Measurements from ENCODE around the gene NPM1. TPM values are rescaled to one million over a fixed set of nuclear protein-coding genes. Genes with fewer than 3 reads are reported as not detected.

The NPM1 gene
- total and polyA plus RNA-seq, 2 donors (not counting 1 experiment from before 2014, with no cell fraction given) = 158 to 920 TPM

- H3K27ac ChIP-seq (ENCODE audit: low read length in 2 of 2) = no peak overlapping the region
- H3K4me1 ChIP-seq (ENCODE audit: control insufficient read depth in 2 of 2, insufficient read depth in 2 of 2, low read length in 2 of 2) = no peaks in the 10 kb centered on the region
- H2AFZ ChIP-seq (ENCODE audit: insufficient read depth, low read depth, low read length, poor library complexity, severe bottlenecking) = no peak overlapping the region
- H3K36me3 ChIP-seq (replicated peaks in 1 of 2; ENCODE audit: control extremely low read depth in 1 of 2, control insufficient read depth in 1 of 2, extremely low read depth in 1 of 2, insufficient read depth in 2 of 2, low read length in 1 of 2) = peaks cover 21 to 80% of the 10 kb centered on the region in 2 experiments
- H3K9ac ChIP-seq (ENCODE audit: low read length) = no peak overlapping the region
- Mint-ChIP-seq H3K4me3 (no peak overlapping the region), H3K27me3 (no peaks in the 10 kb centered on the region), H3K4me1 (peaks cover 1% of the 10 kb centered on the region), H3K9me3 (ENCODE audit: insufficient read depth) (no peaks in the 10 kb centered on the region), H3K27ac (no peak overlapping the region)
- no peaks in the 10 kb centered on the region for H3K9me3 ChIP-seq (ENCODE audit: control extremely low read depth in 1 of 3, control insufficient read depth in 2 of 3, insufficient read depth in 1 of 3, low read length in 2 of 3)
- CTCF ChIA-PET = interaction anchor here (1.2 kb wide), 1 partner anchor 9 kb away, joined by 3 read pairs; no protein-coding TSS in a partner anchor
- POLR2A ChIA-PET = no interaction called here
- WGBS (ENCODE audit: insufficient coverage) = 100% methylated on average over 3 of the region's 8 CpGs
- H3K4me3 ChIP-seq (ENCODE audit: control extremely low read depth in 1 of 5, extremely low read depth in 1 of 5, insufficient read depth in 1 of 5, low read depth in 2 of 5, low read length in 4 of 5) = no peak overlapping the region
- H3K79me2 ChIP-seq (ENCODE audit: control insufficient read depth, insufficient read depth, low read length) = peaks cover 4% of the 10 kb centered on the region
- peaks cover 77% of the 10 kb centered on the region for H4K20me1 ChIP-seq (ENCODE audit: control insufficient read depth, insufficient read depth, low read length, poor library complexity, severe bottlenecking)
- DNase-seq (no peak), ATAC-seq (ENCODE audit: low read depth) (no peak)
- H3K4me2 ChIP-seq (replicated peaks; ENCODE audit: low read depth, low read length, poor library complexity, severe bottlenecking) = no peak overlapping the region
- TF ChIP-seq CTCF (IDR thresholded peaks at IDR 0.05) (no peak), EZH2 (IDR thresholded peaks at IDR 0.05; ENCODE audit: borderline replicate concordance, insufficient read depth, low read depth, low read length, poor library complexity, severe bottlenecking) (no peak)
- no peaks in the 10 kb centered on the region for H3K27me3 ChIP-seq (replicated peaks in 1 of 4; ENCODE audit: control extremely low read depth in 1 of 4, control insufficient read depth in 3 of 4, insufficient read depth in 4 of 4, low read length in 3 of 4)
- intact Hi-C loops (cut with micrococcal nuclease) = no loop called here
Measured at GRCh38 chr5:171409164-171410136, 21.8 kb downstream of the NPM1 start.

GRCh38 chr5:171410181-171410580, 22.5 kb downstream of the NPM1 start:
- ChIA-PET POLR2A (no interaction called here), CTCF (no interaction called here)
- TF ChIP-seq CTCF (IDR thresholded peaks at IDR 0.05) (no peak), EZH2 (IDR thresholded peaks at IDR 0.05; ENCODE audit: borderline replicate concordance, insufficient read depth, low read depth, low read length, poor library complexity, severe bottlenecking) (no peak)
- Mint-ChIP-seq H3K27ac (no peak overlapping the region), H3K27me3 (no peaks in the 10 kb centered on the region), H3K4me3 (no peak overlapping the region), H3K4me1 (peaks cover 1% of the 10 kb centered on the region), H3K9me3 (ENCODE audit: insufficient read depth) (no peaks in the 10 kb centered on the region)
- no peaks in the 10 kb centered on the region for H3K79me2 ChIP-seq (ENCODE audit: control insufficient read depth, insufficient read depth, low read length)
- no peak overlapping the region for H3K4me3 ChIP-seq (ENCODE audit: control extremely low read depth in 1 of 5, extremely low read depth in 1 of 5, insufficient read depth in 1 of 5, low read depth in 2 of 5, low read length in 4 of 5)
- H3K36me3 ChIP-seq (replicated peaks in 1 of 2; ENCODE audit: control extremely low read depth in 1 of 2, control insufficient read depth in 1 of 2, extremely low read depth in 1 of 2, insufficient read depth in 2 of 2, low read length in 1 of 2) = peaks cover 21 to 75% of the 10 kb centered on the region in 2 experiments
- no peak for ATAC-seq (ENCODE audit: low read depth)
- no peak overlapping the region for H3K4me2 ChIP-seq (replicated peaks; ENCODE audit: low read depth, low read length, poor library complexity, severe bottlenecking)
- peaks cover 72% of the 10 kb centered on the region for H4K20me1 ChIP-seq (ENCODE audit: control insufficient read depth, insufficient read depth, low read length, poor library complexity, severe bottlenecking)
- intact Hi-C loops (cut with micrococcal nuclease) = no loop called here
- no peak for DNase-seq
- H3K9me3 ChIP-seq (ENCODE audit: control extremely low read depth in 1 of 3, control insufficient read depth in 2 of 3, insufficient read depth in 1 of 3, low read length in 2 of 3) = no peaks in the 10 kb centered on the region
- no peak overlapping the region for H3K27ac ChIP-seq (ENCODE audit: low read length in 2 of 2)
- H3K27me3 ChIP-seq (replicated peaks in 1 of 4; ENCODE audit: control extremely low read depth in 1 of 4, control insufficient read depth in 3 of 4, insufficient read depth in 4 of 4, low read length in 3 of 4) = no peaks in the 10 kb centered on the region
- H3K4me1 ChIP-seq (ENCODE audit: control insufficient read depth in 2 of 2, insufficient read depth in 2 of 2, low read length in 2 of 2) = no peaks in the 10 kb centered on the region
- WGBS (ENCODE audit: insufficient coverage) = no CpG with 5 or more reads among the region's 1 CpG
- no peak overlapping the region for H2AFZ ChIP-seq (ENCODE audit: insufficient read depth, low read depth, low read length, poor library complexity, severe bottlenecking)
- no peak overlapping the region for H3K9ac ChIP-seq (ENCODE audit: low read length)

Measured in B cell (primary cell).